ENCODE results near the gene REN.

Gene REN

GRCh38 chr1:204194080-204194479 is 27.9 kb upstream of the REN start:
- Mint-ChIP-seq H3K36me3 (ENCODE audit: low read depth) (no peaks in the 10 kb centered on the region), H3K4me3 (no peak overlapping the region), H3K27me3 (ENCODE audit: low read depth, poor library complexity) (peaks cover 93% of the 10 kb centered on the region), H3K4me1 (peaks cover 28% of the 10 kb centered on the region), H3K27ac (no peak overlapping the region), H3K9me3 (no peaks in the 10 kb centered on the region)
- TF ChIP-seq CTCF (IDR thresholded peaks at IDR 0.05): no peak
- DNase-seq: no peak

- peaks cover 93% of the 10 kb centered on the region for H3K27me3 Mint-ChIP-seq (ENCODE audit: low read depth, poor library complexity)
- TF ChIP-seq CTCF (IDR thresholded peaks at IDR 0.05): no peak
- H3K27ac Mint-ChIP-seq: no peak overlapping the region
- no peaks in the 10 kb centered on the region for H3K36me3 Mint-ChIP-seq (ENCODE audit: low read depth)
- peaks cover 30% of the 10 kb centered on the region for H3K4me1 Mint-ChIP-seq
- DNase-seq: no peak
- no peaks in the 10 kb centered on the region for H3K9me3 Mint-ChIP-seq
- no peak overlapping the region for H3K4me3 Mint-ChIP-seq
Measured at GRCh38 chr1:204192589-204193352, 26.6 kb upstream of the REN start.

GRCh38 chr1:204192046-204192445 is 25.9 kb upstream of the REN start:
- Mint-ChIP-seq H3K4me3 (no peak overlapping the region), H3K9me3 (no peaks in the 10 kb centered on the region), H3K36me3 (ENCODE audit: low read depth) (no peaks in the 10 kb centered on the region), H3K27ac (no peak overlapping the region), H3K27me3 (ENCODE audit: low read depth, poor library complexity) (peaks cover 93% of the 10 kb centered on the region), H3K4me1 (peaks cover 32% of the 10 kb centered on the region)
- DNase-seq: no peak
- TF ChIP-seq CTCF (IDR thresholded peaks at IDR 0.05): no peak

GRCh38 chr1:204191456-204191855 is 25.3 kb upstream of the REN start:
- Mint-ChIP-seq H3K36me3 (ENCODE audit: low read depth) (no peaks in the 10 kb centered on the region), H3K9me3 (no peaks in the 10 kb centered on the region), H3K4me1 (peaks cover 35% of the 10 kb centered on the region), H3K27me3 (ENCODE audit: low read depth, poor library complexity) (peaks cover 93% of the 10 kb centered on the region), H3K27ac (no peak overlapping the region), H3K4me3 (no peak overlapping the region)
- no peak for TF ChIP-seq CTCF (IDR thresholded peaks at IDR 0.05)
- no peak for DNase-seq

GRCh38 chr1:204190212-204191211 is 24.4 kb upstream of the REN start:
- Mint-ChIP-seq H3K9me3 (no peaks in the 10 kb centered on the region), H3K27me3 (ENCODE audit: low read depth, poor library complexity) (peaks cover 94% of the 10 kb centered on the region), H3K27ac (no peak overlapping the region)

More at GRCh38 chr1:204190212-204191211, 24.4 kb upstream of the REN start:
- TF ChIP-seq CTCF (IDR thresholded peaks at IDR 0.05): no peak
- DNase-seq: peak; percentile 65
- Mint-ChIP-seq H3K4me1 (peaks cover 39% of the 10 kb centered on the region), H3K4me3 (peak overlapping the region; percentile 63), H3K36me3 (ENCODE audit: low read depth) (no peaks in the 10 kb centered on the region)
